Germinal center (tissue), 1 donor: ENCODE data around the gene TRPM5.

Experiments
- DNase-seq: peaks from one replicate; pipeline ENCODE4 v3.0.0; 2012; ENCODE audit warnings: mixed read lengths, low spot score

Gene TRPM5

DNA sequence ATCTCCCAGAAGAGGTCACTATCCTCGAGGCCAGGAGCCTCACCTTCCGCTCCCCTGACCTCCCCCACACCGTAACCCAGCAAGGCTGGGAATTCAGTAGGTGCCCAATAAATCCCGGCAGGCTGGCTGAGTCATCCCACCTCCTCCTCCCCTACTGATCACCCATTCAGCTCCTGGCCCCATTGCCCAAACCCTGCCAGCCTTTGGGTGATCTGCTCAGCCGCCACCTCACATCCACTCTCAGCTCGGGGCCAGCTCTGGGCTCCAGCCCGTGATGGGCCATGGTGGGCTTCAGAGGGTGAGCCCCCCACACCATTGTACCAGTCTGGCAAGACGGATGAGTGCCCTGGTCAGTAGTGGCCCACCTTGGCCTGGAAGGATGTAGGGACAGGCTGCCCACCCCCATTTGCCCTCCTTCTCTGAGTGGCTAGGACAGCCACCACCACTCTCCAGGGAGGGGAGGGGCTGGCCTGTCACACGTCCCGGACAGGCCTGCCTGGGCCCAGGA is 8.2 kb downstream of the TRPM5 start:
- DNase-seq: no peak

DNA sequence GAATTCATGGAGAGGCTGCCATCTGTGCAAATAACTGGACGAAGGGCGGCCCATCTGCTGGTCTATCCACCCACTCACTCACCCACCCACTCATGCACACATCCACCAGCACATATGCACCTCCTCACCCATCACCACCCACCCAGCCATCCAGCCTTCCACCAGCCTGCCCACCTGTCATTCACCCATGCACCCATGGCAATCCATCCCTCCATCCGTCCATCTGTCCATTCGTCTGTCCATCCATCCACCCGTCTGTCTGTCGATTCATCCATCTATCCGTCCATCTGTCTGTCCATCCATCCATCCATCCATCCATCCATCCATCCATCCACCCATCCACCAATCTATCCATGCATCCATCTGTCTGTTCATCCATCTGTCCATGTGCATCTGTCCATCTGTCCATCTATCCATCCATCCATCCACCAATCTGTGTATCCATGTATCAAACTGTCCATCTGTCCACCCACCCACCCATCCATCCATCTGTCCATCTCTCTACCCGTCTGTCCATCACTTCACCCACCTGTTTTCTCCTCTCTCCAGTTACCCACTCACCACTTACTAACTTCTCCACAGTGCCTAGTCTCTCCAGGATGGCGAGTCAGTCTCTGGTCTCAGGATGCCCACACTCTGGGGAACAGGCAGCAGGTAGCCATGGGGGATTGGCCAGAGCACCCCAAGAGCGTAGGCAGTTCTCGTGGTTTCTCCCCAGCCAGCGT is 8.9 kb downstream of the TRPM5 start:
- DNase-seq: no peak

DNA sequence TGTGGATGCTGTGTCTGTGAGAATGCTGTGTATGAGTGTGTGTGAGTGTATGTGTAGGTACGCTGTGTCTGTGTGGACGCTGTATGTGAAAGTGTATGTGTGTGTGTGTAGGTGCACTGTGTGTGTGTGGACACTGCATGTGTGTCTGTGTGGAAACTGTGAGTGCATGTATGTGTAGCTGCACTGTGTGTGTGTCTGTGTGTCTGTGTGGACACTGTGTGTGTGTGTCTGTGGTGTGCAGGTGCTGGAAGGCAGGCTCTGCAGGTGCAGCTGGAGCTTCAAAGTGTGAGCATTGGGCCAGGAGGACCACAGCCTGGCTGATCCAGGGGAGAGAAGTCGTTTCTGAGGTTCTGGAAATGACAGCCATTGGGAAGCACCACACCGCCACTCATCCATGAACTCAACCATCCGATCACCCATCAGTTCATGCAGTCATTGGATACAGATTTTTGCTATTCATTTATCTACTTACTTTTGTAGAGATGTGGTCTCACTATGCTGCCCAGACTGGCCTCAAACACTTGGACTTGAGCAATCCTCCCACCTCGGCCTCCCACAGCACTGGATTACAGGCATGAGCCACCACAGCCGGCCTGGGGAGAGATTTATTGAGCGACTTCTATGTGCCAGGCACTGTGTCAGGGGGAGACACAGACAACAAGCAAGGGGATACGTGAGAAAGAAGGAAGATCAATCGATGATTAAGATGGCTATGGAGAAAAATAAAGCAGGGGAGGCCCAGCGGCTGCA is 9.6 kb downstream of the TRPM5 start:
- DNase-seq: no peak

DNA sequence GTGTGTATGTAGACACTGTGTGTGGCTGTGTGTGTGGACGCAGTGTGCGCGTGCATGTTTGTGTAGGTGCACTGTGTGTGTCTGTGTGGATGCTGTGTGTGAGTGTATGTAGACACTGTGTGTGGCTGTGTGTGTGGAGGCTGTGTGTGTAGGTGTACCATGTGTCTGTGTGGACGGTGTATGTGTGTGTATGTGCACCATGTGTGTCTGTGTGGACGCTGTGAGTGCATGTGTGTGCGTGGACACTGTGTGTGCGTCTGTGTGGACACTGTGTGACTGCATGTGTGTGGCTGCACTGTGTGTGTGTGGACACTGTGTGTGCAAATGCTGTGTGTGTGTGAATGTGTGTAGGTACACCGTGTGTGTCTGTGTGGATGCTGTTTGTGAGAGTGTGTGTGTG is 10.3 kb downstream of the TRPM5 start:
- DNase-seq: no peak

DNA sequence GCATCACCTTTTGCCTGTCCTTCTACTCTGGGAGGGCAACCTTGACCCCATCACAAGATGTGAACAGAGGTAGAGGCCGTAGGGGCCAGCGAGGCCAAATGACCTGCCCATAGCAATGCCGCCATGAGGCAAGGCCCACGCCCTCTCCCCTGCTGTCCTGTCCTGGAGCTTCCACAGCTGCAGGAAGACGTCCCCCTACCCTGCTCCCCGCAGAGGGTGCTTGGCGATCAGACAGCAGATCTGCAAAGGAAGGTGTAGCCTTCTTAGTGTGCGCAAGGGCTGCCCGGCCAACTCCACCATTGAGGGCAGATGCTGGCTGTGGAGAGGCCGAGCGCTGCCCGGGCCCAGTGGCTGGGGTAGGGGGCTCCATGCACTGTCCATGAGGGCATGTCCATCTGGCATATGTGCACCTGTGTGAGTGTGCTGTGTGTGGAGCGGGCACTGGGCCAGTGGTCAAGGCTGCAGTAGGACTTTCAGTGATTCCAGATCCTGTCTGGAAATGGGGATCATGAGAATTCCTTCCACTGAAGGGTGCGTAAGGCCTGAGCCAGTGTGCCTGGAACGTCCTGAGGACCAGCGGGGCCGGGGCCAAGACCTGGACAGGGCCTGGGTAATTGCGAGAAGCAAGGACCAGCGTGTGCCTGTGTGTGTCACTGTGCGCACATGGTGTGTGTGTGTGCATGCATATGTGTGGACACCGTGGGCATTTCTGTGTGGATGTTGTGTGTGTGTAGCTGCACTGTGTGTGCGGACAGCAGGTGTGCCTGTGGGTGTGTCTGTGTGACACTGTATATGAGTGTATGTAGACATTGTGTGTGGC is 11.0 kb downstream of the TRPM5 start:
- DNase-seq: no peak

DNA sequence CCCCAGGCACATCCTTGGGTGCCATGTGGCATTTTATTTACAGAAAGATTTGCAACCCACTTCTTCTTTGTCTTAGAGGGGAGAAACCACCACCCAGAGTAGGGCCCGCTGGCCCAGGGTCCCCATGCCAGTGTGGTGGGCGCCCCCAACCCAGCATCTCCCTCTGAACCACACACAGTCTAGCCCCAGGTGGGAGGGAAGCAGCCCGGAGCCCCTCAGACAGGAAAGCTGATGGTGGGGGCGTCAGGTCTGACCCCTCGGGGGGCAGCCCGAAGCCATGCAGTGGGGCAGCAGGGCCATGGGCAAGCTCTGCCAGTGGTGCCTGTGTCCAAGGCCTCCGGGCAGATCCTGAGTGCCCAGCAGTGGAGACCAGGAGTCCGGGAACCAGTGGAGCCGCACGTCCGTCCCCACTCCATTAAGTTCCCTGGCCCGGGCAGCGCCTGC is 11.7 kb downstream of the TRPM5 start:
- no peak for DNase-seq

DNA sequence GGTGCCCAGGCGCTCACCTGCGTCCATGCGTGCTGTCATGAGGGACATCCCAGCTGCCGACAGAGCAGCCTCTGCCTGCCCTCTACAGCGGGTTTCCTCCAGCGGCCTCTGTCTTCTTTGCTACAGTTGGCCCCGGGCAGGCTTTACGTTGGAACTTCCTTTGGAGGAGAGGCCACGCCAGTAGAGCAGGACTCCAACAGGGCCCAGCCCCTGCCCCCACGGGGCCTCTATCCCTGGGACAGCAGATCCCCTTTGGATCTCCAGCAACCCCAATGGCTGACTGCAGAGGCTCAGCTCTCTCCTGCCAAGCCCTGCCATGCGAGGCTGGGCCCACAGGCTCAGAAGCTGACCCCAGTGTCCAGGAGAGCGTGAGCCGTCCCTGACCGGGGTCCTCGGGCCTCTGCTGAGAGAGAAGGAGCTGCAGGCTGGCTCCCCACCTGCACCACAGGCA is 12.1 kb downstream of the TRPM5 start:
- DNase-seq: no peak

DNA sequence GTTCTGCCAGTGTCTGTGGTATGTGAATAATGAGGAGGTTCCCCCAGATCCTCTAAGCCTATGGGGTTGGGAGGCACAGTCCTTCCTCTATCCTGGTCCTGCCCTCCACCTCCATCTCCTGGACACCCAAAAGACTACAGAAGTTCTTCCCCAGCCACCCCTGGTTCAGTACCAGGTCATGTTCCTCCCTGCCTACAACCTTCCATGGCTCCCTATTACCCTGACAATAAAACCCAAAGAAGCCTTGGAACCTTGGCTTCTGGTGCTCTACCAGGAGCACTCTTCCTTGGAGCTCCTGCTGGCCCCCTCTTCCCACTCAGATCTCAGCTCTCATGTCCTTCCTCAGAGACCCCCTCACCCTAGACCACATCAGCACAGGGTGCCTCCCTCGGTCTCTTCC is 12.9 kb downstream of the TRPM5 start:
- no peak for DNase-seq

DNA sequence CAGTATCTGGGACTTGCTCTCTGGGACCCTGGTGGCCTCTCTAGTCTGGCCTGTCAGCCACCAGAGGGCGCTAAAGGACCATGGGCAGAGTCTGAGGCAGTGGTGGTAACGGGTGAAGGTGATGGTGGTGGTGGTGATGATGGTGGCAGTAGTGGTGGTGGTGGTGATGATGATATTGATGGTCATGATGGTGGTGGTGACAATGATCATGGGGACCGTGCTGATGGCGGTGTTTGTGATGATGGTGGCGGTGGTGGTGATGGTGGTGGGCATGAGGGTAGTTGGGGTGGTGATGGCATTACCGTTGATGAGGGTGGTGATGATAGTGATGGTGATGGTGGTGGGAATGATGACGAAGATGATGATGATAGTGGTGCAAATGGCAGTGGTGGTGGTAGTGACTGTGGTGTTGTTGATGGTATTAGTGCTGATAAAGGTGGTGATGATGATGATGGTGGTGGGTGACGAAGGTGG is 16.0 kb downstream of the TRPM5 start:
- DNase-seq: peak; percentile 77

DNA sequence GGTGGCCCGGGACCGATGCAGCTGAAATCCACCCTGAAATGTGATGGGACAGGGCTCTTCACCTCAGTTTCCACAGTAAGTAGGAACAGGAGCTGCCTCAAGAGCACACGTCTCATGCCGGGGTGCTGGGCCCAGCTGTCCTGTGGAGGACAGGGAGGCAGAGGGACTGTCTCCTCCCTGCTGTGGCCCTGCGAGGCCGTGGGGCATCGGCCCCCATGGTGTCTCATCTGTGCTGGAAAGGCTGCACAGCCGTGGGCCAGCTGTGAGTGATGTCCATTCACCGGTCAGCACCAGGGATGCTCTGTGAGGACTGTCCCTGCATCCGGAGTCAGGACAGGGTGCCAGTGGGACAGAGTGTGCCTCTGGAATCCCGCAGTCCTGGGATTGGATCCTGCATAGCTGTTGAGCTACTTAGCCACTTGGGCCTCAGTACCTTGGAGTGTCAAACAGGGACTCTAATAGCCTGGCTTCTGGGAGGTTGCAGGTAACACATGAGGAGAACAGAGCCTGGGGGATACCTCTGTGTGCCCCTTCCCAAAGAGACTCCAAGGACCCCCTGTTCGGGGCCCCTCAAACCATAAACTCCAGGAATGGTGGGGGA is 16.5 kb downstream of the TRPM5 start:
- DNase-seq: no peak

DNA sequence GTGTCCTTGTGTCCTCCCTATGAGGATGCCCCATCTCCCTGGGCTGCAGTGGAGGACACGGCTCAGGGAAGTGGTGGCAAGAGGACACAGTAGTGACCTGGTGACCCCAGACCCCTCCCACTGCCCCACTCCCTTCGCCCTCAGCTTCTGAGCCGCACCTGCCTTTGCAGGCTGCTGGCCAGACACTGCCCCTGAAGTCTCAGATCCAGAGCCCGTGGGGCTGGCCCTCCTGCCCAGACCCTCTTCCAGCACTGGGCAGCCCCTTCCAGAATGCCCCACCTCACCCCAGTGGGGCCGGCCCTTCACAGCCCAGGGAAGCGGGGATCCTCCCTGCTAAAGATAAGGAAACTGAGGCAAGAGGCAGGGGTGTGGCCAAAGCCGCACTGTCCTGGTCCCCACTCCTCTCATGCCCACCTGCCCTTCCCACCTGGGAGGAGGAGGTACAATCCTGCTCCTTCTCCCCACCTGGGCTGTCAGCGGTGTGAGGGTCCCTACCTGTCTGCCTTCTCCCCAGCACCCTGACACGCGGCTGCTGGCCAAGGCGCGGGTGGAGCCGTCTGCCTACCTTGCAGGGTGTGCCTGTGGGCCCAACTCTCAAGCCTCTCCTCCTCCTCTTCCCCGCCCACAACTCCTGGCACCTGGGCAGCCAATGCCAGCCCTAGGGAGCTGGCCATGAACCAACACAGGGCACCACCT is 17.3 kb downstream of the TRPM5 start:
- DNase-seq: no peak

DNA sequence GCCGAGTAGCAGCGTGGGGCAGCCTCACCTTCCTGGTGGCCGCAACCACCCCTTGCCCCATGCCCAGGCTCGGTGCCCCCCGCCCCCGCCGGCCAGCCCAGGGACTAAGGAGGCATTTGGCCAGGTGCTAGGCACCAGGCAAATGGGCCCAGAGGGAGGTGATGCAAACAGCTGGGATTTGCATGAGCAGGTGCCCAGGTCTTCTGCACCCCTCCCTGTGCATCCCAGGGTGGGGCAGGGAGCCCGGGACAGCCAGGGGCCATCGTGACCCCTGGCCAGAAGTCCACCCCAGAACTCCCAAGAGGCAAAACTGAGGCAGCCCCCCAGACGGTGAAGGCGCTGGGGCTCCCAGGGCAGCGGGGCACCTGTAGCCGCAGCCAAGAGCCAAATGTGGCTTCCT is 18.1 kb downstream of the TRPM5 start:
- no peak for DNase-seq

DNA sequence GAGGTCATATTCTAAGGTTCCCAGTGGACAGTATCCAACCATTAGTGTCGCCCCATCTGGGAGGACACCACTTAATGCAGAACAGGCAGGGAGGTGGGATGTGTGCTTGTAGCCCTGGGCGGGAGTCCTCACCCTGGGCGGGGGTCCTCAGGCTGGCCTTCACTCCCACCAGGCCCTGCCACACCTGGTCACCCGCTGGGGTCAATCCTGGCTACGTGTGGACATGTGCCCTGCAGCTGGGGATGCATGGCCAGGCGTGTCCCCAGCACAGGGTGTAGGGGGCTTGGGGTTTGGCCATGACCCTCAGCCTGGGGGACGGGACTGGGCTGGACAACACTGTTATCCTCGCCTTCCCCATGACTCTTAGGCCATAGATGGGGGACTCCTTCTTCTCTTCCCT is 18.8 kb downstream of the TRPM5 start:
- no peak for DNase-seq

DNA sequence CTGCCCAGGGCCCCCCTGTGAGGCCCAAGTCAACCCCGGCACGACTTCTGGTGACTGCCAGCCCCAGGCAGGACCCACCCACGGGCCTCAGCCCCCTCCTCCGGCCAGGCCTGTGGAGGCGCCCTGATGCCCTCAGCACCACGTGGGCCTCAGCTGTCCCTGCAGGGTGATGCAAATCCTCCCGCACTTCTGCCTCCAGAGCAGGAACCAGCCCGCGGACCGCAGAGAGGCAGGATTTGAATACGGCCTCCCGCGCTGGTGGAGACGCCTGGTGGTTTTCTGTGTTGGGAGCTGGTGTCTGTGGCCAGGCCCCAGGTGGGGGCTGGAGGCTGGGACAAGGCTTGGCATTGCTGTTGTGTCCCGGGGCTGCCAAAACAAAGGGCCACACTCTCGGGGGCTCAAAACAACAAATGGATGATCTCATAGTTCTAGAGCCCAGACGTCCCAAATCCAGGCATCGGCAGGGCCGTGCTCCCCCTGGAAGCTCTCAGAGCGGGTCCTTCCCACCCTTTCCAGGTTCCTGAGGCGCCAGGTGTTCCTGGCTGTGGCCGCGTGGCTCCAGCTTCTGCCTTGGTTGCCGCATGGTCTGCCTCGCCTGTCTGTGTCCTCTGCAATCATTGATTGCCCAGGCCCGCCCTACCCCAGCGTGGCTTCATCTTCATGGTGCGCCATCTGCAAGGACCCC is 19.4 kb downstream of the TRPM5 start:
- DNase-seq: no peak

DNA sequence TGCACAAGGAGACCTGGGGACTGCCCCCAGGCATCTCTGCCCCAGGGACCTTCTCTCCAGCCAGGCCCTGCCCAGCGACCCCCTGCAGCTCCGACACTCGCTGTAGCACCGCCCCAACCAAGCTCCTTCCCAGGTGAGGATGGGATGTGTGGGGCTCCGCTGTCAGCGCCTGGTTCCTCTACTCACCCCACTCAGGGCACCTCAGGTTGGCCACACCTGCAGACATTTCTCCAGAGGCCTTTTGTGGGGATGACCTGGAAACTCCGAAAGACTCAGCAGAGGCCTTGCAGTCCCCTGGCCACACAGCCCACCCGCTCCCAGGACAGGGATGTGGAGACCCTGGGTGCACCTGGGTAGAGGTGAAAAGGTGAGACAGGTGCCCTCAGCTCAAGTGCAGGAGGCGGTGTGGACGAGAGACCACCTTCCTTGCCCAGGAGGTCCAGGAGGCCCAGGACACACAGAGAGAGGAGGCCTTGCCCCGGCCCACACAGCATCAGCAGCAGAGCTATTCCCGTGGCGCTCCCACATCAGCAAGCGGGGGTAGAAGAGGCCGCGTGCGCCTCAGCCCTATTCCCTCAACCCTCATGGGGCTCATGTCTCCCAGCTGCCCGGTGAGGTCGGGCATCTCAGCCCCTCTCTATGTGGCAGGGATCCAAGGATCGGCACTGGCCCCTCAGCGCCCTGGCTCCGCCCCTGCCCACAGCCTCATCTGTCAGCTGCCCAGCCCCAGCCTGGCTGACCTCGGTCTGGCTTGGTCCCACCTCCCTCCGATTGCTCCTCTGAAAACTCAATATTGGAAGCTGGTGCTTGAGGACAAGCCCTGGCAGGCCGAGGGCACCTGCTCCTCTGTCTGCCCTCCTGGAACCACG is 20.9 kb downstream of the TRPM5 start:
- DNase-seq: no peak

DNA sequence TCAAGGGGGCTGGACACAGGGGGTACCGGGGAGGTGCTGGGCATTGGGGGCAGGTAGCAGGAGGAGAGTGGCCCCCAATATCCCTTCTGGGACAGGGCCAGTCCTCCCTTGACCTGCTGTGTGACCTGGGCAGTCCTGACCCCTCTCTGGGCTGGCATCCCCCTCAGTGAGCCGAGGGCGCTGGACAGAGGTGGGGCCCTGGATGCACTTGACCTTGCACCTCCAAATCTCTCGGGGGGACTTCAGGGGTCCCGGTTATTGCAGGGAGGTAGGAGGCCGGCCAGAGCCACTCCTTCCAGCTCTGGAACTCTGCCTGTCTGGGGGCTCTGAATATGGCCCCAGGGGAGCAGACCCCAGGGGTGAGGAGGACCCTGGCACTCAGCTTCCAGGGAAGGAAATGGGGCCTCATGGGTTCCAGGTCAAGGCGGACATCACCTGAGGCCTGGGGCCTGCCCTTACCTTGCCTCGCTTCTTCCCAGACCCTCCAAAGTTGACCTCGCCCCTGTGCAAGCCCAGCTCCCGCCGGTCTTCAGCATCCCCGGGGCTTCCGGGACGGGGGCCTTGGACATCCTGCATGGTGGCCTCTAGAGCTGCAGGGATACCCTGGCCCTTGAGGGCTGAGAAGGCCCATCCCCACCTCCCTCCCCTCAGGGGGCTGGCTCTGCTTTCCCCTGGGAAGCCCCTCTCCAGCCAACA is 21.7 kb downstream of the TRPM5 start:
- DNase-seq: no peak

DNA sequence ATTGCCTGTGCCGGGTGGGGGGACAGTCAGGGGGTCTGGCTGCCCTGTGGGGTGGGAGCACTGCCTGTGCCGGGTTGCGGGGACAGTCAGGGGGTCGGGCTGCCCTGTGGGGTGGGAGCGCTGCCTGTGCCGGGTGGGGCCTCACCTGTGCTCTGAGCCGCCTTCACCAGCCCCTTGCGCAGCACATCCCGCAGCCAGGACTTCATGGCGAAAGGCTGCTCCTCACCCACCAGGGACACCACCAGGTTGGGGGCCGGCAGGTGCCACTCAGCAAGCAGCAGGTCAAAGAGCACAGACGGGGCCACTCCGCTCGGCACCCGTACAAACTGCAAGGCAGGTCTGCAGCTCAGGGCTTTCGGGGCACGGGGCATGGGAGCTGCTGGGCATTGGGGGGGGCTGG is 22.3 kb downstream of the TRPM5 start:
- DNase-seq: no peak

DNA sequence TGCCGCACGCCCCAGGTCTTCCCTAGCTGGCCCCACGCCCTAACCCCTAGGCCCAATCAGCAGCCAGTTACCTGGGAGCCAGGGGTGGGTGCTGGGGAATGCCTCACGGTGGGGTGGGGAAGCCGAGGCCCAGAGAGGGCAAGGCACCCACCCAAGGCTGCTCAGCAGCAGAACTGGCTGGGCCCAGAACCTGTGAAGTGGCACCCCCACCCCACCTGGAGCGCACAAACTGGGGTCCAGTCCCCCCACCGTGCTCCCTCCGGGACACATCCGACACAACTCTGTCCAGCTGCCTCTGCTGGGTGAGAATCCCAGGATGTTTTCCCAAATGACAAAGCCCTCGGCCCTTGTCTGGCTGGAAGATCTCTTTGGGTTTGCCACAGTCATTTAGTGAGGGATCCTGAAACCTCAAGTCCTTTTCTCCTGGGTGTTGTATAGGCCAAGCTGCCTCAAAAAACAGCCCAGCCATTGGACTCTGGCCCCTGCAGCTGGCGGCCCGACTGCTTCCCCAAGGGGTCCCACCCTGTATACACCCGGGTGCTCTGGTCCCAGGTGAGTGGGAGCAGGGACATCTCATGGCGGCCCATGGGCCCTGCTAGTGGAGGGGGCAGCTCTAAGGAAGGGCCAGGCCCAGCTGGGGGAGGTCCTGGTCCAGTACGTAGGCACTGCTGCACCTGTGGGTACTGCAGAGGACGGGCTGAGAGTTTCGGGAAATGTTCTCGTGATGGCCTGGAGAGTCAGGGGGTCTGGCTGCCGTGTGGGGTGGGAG is 22.9 kb downstream of the TRPM5 start:
- DNase-seq: no peak
